ENCODE measurements around the gene CLSTN2.

CLSTN2 gene

DNA sequence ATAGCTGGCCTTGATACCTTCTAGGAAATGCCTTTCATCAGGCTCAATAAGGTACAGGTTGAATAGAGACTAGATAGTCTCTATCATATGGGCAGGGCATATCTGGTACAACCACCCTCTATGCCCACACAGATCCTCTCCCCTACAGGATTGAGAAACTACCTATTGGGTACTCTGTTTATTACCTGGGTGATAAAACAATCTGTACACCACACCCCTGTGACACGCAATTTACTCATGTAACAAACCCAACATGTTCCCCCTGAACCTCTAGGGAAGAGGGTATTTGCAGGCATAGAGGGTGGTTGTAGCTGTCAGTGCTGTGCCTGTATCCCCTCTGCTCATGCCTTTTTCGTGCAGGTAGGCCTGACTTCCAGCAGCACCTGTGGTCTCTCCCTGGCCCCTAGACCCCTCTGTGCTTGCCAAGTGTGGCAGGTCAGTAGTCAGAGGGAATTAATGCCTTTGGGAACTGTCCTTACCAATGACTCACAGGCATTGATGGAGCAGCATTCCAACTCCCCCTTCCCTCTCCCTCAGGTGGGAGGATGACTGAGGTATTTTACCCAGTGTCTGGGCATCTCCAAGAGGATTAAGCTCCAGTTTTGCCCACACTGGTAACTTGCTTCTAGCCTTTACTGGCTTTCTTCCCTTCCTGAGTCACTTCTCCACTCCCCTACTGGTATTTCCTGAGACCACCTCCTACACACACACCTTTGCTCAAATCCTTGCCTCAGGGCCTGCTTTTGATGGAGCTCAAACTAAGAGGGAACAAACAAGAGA lies 18.3 kb downstream of the CLSTN2 start:
- DNase-seq (ENCODE audit: extremely low read depth, low read depth) = no peak
- TF ChIP-seq, protein P1, sequence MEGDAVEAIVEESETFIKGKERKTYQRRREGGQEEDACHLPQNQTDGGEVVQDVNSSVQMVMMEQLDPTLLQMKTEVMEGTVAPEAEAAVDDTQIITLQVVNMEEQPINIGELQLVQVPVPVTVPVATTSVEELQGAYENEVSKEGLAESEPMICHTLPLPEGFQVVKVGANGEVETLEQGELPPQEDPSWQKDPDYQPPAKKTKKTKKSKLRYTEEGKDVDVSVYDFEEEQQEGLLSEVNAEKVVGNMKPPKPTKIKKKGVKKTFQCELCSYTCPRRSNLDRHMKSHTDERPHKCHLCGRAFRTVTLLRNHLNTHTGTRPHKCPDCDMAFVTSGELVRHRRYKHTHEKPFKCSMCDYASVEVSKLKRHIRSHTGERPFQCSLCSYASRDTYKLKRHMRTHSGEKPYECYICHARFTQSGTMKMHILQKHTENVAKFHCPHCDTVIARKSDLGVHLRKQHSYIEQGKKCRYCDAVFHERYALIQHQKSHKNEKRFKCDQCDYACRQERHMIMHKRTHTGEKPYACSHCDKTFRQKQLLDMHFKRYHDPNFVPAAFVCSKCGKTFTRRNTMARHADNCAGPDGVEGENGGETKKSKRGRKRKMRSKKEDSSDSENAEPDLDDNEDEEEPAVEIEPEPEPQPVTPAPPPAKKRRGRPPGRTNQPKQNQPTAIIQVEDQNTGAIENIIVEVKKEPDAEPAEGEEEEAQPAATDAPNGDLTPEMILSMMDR (IDR thresholded peaks at IDR 0.05; ENCODE audit: low read depth, low read length, missing control alignments) = no peak

DNA sequence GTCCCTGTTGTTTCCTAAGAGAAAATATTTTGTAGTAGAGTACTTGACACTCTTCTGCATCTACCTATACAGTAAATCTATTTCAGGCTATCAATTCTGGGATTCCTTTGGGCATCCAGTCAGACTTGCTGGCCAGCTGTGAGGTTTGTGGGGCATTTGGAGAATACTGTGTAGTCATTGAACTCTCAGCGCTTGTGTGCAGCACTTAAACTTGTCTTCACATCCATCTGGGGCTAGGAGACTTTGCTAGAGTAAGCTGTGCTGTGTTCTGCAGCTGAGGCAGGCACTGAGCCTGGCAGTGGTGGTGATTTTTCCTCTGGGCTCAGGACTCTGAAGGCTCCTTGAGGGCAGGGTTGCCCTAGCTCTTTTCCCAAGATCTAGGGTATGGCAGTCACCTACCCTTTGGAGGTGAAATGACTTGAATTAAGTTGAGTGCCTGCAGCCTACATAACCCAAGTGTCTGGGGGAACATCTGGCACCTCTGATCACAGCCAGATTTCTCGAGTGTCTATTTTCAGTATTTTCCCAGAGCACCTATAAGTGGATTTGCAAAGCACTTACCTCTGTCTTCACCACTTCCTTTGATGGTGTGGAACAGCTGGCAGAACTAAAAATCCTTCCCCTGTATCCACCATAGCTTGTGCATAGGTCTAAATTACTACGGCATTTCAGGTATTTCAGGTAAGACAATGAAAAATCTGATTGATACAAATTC lies 19.3 kb downstream of the CLSTN2 start:
- no peak overlapping the region for H3K4me3 ChIP-seq (replicated peaks; ENCODE audit: low read depth, low read length)
- TF ChIP-seq, protein P1 (IDR thresholded peaks at IDR 0.05; ENCODE audit: low read depth, low read length, missing control alignments) = no peak
- no peak for DNase-seq (ENCODE audit: extremely low read depth, low read depth)

More for the DNA sequence above, 18.3 kb downstream of the CLSTN2 start:
- no peak overlapping the region for H3K4me3 ChIP-seq (replicated peaks; ENCODE audit: low read depth, low read length)

DNA sequence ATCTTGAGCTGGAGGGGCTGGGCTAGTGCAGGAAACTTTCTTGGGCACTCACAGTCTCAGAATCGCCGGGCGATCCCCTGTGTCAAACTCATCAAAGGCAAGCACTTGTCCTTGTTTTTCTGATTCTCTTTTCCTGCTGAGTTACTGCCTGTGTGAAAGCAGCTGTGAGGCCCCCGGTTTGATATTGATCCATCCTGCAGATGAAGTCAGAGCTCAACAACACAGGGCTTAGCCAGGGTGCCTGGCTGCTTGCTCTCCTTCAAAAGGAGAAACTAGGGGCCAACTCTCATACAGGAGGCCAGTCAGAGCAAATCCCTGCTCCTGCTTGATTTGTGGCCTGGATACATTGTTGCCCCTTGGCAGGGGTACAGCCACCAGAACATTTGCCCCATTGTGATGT lies 22.9 kb downstream of the CLSTN2 start:
- no peak for DNase-seq (ENCODE audit: extremely low read depth, low read depth)
- no peak overlapping the region for H3K4me3 ChIP-seq (replicated peaks; ENCODE audit: low read depth, low read length)
- TF ChIP-seq, protein P1 (IDR thresholded peaks at IDR 0.05; ENCODE audit: low read depth, low read length, missing control alignments) = no peak

DNA sequence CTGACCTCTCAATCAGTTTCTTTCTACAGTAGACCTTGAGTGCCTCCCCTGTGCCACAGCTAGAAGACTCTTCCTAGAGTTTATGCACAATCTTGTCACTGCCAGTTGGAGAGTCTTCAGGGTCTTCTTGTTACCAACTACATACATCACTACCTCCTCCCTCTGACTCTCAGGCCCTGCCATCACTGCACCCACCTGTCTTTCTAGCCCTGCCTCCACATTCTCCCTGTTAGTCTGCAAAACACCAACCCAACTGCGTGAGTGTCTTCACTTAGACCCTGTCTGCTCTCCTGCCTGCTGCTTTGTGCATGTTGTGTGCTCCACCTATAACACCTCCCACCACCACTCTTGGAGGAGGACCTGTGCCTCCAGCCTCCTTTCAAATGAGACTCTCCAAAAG lies 34.4 kb downstream of the CLSTN2 start:
- TF ChIP-seq, protein P1 (IDR thresholded peaks at IDR 0.05; ENCODE audit: low read depth, low read length, missing control alignments) = no peak
- H3K4me3 ChIP-seq (replicated peaks; ENCODE audit: low read depth, low read length) = no peak overlapping the region
- DNase-seq (ENCODE audit: extremely low read depth, low read depth) = no peak

DNA sequence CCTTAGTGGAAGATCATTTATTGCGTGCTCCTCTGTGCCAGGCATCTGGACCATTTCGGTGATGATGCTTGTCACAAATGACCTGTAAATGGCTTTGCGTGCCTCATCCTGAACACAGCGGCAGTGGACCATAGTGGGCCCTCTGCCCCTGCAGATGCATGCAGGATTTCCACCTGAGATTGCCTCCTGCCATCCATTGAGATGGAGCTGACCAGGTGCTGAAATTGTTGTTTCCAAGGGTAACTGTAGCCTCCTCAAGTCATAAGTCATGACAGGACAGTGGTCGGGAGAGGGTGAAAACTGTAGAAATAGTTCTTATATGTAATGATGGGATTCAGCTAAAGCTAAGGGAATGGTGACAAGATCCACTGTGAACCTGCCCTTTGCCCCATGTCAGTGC lies 35.5 kb downstream of the CLSTN2 start:
- TF ChIP-seq, protein P1 (IDR thresholded peaks at IDR 0.05; ENCODE audit: low read depth, low read length, missing control alignments) = no peak
- no peak for DNase-seq (ENCODE audit: extremely low read depth, low read depth)
- no peak overlapping the region for H3K4me3 ChIP-seq (replicated peaks; ENCODE audit: low read depth, low read length)

DNA sequence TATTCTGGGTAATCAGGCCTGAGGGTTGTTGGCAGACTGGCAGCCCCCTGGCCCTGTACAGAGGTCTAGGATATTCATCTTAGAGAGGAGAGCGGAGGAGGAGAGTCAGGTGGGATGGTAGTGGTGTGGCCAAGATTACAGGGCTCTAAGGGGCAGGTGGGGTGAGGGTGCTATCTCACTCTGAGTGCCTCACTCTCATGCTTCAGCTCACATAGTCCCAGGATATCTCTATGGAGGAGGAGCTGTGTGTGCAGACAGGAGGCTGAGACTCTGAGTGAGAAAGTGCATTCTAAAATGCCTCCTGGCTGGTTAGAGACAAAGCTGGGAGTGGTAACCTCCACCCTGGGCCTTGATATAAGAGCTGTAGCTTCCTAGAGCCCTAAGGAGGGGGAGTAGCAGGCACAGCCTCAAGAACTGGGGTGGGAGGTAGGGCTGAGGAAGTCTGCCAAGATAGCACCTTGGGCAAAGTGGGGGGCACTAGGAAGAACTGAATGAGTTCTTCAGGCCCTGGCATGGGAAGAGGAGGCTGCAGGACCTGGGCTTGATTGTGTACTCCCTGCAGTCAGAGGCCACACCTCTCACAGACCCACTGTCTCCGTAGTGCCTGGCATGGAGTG lies 39.9 kb downstream of the CLSTN2 start:
- TF ChIP-seq, protein P1 (IDR thresholded peaks at IDR 0.05; ENCODE audit: low read depth, low read length, missing control alignments) = no peak
- DNase-seq (ENCODE audit: extremely low read depth, low read depth) = no peak
- no peak overlapping the region for H3K4me3 ChIP-seq (replicated peaks; ENCODE audit: low read depth, low read length)

Data from HFF-Myc (cell line).